Thyroid gland (tissue), 4 donors: ENCODE results near the gene PAM16. TPM values are rescaled to one million over a fixed set of nuclear protein-coding genes. Genes with fewer than 3 reads are reported as not detected.

ENCODE experiments used
- DNase-seq, 2 donors: peaks; one replicate each; pipeline ENCODE4 v3.0.0-alpha.2; 2019
- H3K27ac ChIP-seq, 3 donors: fragments of 200-600 bp; sonication (generic); 1 replicate in 2 of 3; 2 replicates in 1 of 3; pipeline ENCODE4 v1.5.1; 2016 to 2019; ENCODE audit warnings: mild to moderate bottlenecking in 1 of 3, moderate library complexity in 1 of 3
- H3K27me3 ChIP-seq: fragments of 200-600 bp; sonication (generic); one replicate; pipeline ENCODE4 v1.5.1; 2019
- H3K36me3 ChIP-seq, 2 donors: fragments of 200-600 bp; sonication (generic); one replicate each; pipeline ENCODE4 v1.5.1; 2016 to 2019
- H3K4me1 ChIP-seq, 2 donors: fragments of 200-600 bp; sonication (generic); one replicate each; pipeline ENCODE4 v1.5.1; 2017 to 2019
- H3K4me3 ChIP-seq, 3 donors: fragments of 200-600 bp; sonication (generic); replicated peaks in 1 of 3; 1 replicate in 2 of 3; 2 replicates in 1 of 3; pipeline ENCODE4 v1.5.1; 2016; ENCODE audit warnings: mild to moderate bottlenecking in 1 of 3
- H3K9me3 ChIP-seq: fragments of 200-600 bp; sonication (generic); one replicate; pipeline ENCODE4 v1.5.1; 2017
- CTCF ChIP-seq, 6 experiments: fragments of 200-600 bp in 3 of 6; fragments of 450-650 bp in 3 of 6; sonication (generic) in 3 of 6; IDR thresholded peaks; one replicate each; pipeline ENCODE4 v1.5.1; 2016 to 2019; ENCODE audit warnings: antibody characterized with exemption in 6 of 6, mild to moderate bottlenecking in 2 of 6, inconsistent platforms in 1 of 6, moderate library complexity in 1 of 6
- POLR2A ChIP-seq, 2 donors: fragments of 450-650 bp; IDR thresholded peaks; one replicate each; pipeline ENCODE4 v1.6.1; 2017; ENCODE audit warnings: antibody characterized with exemption in 2 of 2, mild to moderate bottlenecking in 2 of 2, moderate library complexity in 1 of 2
- WGBS, 2 donors: methylation state at CpG; one replicate each; pipeline ENCODE4 v1.1.5; 2017; 5-methylcytosine and 5-hydroxymethylcytosine counted together
- intact Hi-C: fragments of 100-400 bp; cut with DNase I; formaldehyde crosslinking; loops from one replicate; pipeline ENCODE4 v1.15.1; 2023
- total RNA-seq, 4 donors: library from RNA; depleted of rRNA; stranded (reverse); fragments of >200 nt; gene quantifications; one replicate each; pipeline ENCODE4 v1.2.3, GENCODE V29; 2016

The PAM16 gene
- total RNA-seq, 4 donors from 2014 or later: 5.6 to 60.2 (median 27.3) TPM

GRCh38 chr16:4392382-4393239 is 41.5 kb upstream of the PAM16 start:
- TF ChIP-seq CTCF (IDR thresholded peaks at IDR 0.05): no peak
- TF ChIP-seq POLR2A (IDR thresholded peaks at IDR 0.05): no peak
- Histone ChIP-seq H3K27ac (peak overlapping the region; percentile 34 to 81 (median 59)), H3K36me3 (no peaks in the 10 kb centered on the region), H3K4me3 (no peak overlapping the region), H3K27me3 (no peaks in the 10 kb centered on the region), H3K9me3 (no peaks in the 10 kb centered on the region), H3K4me1 (peaks cover 15 to 20% of the 10 kb centered on the region in 2 donors)
- DNase-seq: peak; percentile 73 to 84
- intact Hi-C loops: no loop called here
- WGBS, 2 donors: 43 to 47% methylated on average over 9 to 18 of the region's 27 CpGs

- Histone ChIP-seq H3K4me3 (no peak overlapping the region), H3K27ac (peak overlapping the region; percentile 34 to 81 (median 53)), H3K9me3 (no peaks in the 10 kb centered on the region), H3K4me1 (peaks cover 15 to 27% of the 10 kb centered on the region in 2 donors), H3K36me3 (no peaks in the 10 kb centered on the region), H3K27me3 (no peaks in the 10 kb centered on the region)
- intact Hi-C loops: no loop called here
- WGBS, 2 donors: 86 to 89% methylated on average over 10 to 21 of the region's 22 CpGs
- no peak for DNase-seq
- TF ChIP-seq POLR2A (IDR thresholded peaks at IDR 0.05) (no peak), CTCF (IDR thresholded peaks at IDR 0.05) (no peak)
Observed at GRCh38 chr16:4391631-4392381, 40.7 kb upstream of the PAM16 start.

GRCh38 chr16:4390266-4391260 is 39.4 kb upstream of the PAM16 start:
- intact Hi-C loops: no loop called here
- H3K36me3 ChIP-seq: no peaks in the 10 kb centered on the region
- DNase-seq: no peak
- H3K27me3 ChIP-seq: no peaks in the 10 kb centered on the region
- TF ChIP-seq POLR2A (IDR thresholded peaks at IDR 0.05) (no peak), CTCF (IDR thresholded peaks at IDR 0.05) (no peak)
- no peak overlapping the region for H3K4me3 ChIP-seq
- peaks cover 15 to 31% of the 10 kb centered on the region in 2 donors for H3K4me1 ChIP-seq
- no peak overlapping the region for H3K27ac ChIP-seq
- H3K9me3 ChIP-seq: no peaks in the 10 kb centered on the region
- WGBS, 2 donors: 88 to 92% methylated on average over 17 to 18 of the region's 18 CpGs

- Histone ChIP-seq H3K4me3 (no peak overlapping the region), H3K4me1 (peaks cover 15 to 31% of the 10 kb centered on the region in 2 donors), H3K27ac (peak overlapping the region in 2 of 3 donors; percentile 12 to 44), H3K9me3 (no peaks in the 10 kb centered on the region), H3K36me3 (no peaks in the 10 kb centered on the region), H3K27me3 (no peaks in the 10 kb centered on the region)
- no peak for TF ChIP-seq CTCF (IDR thresholded peaks at IDR 0.05)
- TF ChIP-seq POLR2A (IDR thresholded peaks at IDR 0.05): no peak
- no peak for DNase-seq
- intact Hi-C loops: no loop called here
- 71 to 77% methylated on average over 11 to 14 of the region's 27 CpGs for WGBS, 2 donors
Observed at GRCh38 chr16:4389051-4389955, 38.2 kb upstream of the PAM16 start.
